8988T (cell line): Measurements from ENCODE around the gene MRPL37.

Source experiments
- DNase-seq: peaks from one replicate; pipeline ENCODE4 v3.0.0; 2011

MRPL37 gene

GRCh38 chr1:54241364-54241763, 41.4 kb downstream of the MRPL37 start:
- no peak for DNase-seq

- DNase-seq = no peak
These were observed 43.1 kb downstream of the MRPL37 start for GRCh38 chr1:54243022-54243421.

DNA sequence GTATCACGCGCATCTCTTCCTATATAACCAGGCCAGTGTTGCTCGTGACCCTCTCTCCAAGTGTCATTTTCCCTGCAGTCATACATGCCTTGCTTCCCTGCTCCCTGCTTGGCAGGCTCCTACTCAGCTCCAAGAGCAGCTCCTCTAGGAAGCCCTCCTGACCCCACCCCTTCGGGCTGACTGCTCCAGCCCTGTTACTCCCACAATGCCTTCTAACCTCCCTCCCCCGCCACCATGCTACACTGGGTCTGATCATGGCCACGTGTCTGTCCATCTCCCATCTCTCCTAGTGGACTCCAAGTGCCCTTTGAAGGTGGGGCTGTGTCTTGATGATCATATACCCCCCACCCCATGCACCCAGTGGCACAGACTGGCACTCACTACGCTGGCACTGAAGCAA, 44.7 kb downstream of the MRPL37 start:
- no peak for DNase-seq

GRCh38 chr1:54245501-54245900, 45.5 kb downstream of the MRPL37 start:
- DNase-seq = no peak

DNA sequence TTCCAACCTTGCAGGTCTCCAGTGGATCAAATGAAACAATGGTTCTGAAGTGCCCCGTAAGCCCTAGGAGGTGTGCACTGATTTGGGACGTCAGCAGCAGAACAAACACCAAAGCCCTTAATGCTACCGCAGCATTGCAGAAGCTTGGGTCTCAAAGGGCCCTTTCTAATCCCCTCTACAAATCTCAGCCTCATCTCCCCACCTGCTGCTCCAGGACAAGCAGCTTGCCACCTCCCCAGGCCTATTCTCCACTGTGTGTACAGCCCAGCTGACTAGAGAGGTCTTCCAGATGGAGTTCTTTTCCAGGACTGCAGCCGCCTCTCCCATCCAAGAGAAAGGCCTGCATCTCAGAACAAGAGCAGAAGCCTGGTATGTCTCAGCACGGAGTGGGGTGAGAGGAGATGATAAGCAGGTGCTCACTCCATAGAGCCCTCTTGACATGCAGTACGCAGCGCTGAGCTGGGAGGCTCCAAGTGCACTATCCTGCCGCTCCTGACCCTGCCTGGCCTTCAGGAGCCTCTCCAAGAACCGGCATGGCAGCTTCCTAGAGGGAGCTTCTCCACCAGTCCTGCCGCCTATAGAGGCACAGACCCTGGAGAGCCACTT, 46.3 kb downstream of the MRPL37 start:
- no peak for DNase-seq

DNA sequence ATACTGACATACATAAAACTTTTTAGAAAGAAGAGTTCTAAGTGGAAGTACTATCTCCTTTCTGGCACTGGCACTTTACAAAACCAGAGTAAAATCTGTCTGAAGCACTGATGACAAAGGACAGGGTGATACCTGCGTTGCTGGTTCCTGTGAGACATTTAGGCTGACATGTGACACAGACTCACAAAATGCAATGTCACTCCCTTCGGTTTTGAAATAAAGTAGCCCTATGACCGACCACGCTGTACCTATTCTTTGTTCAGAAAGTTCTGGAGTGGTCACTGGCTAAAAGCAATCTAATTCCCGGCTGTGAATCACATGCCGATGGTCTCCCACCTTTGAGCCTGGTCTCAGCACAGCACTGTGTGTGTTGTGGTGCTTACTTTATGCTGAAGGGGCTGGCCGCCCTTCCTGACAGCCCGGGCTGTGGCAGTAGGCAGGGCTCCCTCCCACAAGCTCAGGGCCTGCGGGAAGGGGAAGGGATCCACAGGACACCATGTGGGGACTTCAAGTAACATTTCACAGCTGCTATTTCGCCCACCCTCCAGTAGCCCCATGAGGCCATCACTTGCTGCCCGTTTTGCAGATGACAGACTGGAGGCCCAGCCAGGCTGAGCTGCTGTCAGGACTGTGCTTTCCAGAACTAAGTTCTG, 48.0 kb downstream of the MRPL37 start:
- DNase-seq = no peak

DNA sequence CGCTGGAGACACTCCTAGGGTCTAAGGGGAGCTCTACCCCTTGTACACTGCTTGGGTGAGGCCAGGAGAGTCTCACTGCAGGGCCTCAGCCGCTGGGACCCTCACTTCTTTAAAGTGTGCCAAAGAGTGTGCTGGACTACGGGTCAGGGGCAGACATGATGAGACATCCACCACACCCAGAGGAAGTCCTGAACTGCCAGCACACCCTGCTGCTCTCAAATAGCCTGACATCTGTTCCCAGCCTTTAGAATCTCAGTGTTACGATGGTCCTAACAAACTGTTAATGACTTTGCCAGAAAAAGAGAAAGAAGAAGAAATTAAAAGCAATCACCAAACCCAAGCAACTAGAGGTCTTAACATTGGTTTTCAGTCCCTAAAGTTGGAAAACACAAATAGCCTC, 49.0 kb downstream of the MRPL37 start:
- DNase-seq = no peak

GRCh38 chr1:54249819-54250435, 50.0 kb downstream of the MRPL37 start:
- peak; percentile 88 for DNase-seq

DNA sequence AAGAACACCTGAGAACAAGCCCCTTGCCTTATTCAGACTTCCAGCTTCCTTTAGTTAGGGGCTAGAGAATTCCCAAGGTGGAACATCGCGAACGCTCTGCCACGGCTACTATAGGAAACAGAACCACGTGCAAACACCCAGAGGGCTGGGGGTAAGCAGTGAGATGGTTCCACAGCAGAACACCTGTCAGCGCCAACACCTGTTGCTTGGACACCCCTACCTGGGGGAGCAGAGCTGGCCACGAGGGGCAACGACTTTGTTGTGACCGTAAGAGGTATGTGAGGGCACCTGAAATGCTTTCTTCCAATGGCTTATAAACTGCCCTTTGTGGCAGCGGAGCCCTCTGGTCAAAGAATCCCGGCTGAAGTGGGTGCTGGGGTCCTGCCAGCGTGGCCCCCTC, 50.7 kb downstream of the MRPL37 start:
- DNase-seq = no peak

DNA sequence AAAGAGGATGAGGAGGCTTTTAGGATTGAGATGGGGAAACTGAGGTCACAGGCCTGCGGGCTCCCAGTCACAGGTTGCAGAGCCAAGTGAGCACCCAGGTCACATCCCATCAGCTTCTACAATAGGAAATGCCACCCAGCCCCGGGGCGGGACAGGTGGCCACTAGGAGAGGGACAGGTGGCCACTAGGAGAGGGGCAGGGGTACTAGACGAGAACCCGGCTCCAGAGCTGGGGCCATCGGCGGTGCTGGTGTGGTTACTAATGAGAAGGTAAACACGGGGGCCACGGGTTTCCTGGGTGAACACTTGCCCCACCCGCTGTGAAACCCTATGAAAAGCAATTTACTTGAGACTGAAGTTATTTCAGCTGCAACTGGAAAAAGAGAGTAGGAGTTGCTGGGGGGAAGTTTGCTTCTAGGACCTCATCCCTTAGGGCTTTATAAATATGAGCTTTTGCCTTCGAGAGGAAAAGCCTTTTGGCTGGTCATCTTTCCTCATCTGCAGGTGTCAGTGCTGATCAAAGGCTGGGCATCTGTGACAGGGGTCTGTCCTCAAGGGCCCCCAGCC, 52.5 kb downstream of the MRPL37 start:
- no peak for DNase-seq

GRCh38 chr1:54253480-54253879, 53.5 kb downstream of the MRPL37 start:
- DNase-seq = peak; percentile 88

GRCh38 chr1:54254055-54254454, 54.1 kb downstream of the MRPL37 start:
- DNase-seq = no peak

DNA sequence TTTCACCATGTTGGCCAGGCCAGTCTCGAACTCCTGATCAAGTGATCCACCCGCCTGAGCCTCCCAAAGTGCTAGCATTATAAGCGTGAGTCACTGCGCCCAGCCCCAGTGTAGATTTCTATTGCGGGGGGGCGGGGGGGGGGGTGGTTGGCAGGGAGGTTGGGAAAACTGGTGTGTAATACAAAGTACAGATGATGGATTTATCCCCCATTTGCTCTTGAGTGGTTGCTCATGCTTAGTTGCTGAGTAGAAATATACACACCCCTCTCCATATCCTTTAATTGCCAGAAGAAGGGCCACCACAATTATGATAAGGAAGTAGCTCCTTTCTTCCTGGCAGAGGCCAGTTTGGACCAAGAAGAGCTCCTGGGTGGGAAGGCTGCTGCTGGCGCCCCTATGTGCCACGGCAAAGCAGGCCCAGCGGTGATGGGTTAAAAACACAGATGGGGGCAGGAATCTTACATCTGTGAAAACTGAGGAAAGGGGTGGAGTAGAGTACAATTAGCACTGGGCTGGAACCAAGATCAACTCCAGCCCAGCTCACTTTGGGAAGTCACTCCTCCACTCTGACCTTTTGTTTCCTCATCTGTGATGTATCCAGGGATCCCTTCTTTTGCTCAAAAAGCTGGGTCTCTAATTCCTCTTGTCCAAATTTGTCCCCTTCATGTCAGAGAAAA, 55.2 kb downstream of the MRPL37 start:
- no peak for DNase-seq

DNA sequence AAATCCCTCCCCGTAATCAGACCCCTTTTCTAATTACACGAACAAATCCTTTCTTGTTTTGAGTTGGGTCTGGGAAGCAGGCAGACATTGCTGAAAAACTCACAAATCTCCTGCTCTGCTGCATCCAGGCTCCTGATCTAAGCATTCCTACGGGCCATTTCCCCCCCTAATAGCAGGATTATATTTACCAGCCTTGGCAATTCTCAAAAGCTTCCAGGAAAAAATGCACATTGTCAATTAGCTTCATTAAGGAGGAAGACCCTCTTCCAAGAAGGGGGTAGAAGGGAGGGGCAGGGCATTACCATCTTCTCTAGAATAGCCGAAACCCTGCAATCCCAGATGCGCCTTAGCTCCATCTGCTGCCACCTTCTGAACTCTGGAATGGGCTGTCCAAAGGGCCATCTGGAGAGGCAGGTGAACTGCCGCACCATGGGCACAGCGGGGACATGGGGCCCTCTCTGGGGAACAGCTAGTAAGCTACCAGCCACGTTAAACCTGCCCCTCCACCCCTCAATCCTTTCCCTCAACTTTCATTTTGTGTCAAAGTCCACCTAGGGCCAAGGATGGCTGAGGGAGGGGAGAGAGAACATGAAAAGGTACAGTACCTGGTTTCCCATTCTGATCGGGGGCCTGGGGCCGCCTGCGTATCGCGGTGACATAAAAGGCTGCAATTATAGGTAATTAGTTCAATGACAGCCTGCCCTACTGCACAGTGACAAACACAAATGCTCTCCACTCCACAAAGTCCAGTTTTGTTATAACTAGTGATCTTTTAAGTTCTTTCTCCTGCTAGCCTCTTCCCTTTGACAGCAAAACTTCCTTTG, 56.8 kb downstream of the MRPL37 start:
- no peak for DNase-seq

GRCh38 chr1:54257346-54257620, 57.3 kb downstream of the MRPL37 start:
- no peak for DNase-seq

GRCh38 chr1:54257876-54258275, 57.9 kb downstream of the MRPL37 start:
- DNase-seq = no peak

DNA sequence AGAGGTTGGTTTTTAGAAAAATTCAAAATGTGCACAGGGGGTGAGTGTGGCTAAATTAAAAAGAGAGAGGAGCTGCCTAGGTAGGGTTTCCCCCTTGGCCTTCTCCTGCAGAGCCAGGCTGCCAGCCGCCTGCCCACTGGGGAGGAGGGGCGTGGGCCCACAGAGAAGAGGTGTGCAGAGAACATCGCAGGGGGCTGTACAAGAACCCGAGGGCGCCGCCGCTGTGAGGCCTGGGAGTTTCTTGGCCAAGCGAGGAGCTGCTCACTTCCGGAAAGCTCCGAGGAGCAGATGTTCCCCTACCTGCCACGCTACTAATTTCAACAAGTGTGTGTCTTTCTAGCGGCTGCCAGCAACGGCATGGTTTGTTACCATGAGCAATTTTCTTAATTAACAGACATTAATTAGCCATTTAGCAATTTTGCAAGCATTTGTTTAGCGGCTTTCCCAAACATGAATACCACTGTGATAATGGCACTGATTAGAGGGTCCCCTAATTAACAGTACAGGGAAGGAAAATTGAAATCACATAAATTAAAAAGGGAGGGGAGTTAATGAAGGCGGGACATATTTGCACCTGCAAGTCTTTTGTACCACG, 59.7 kb downstream of the MRPL37 start:
- no peak for DNase-seq

- DNase-seq = no peak
These were observed 60.8 kb downstream of the MRPL37 start for GRCh38 chr1:54260810-54261209.

- no peak for DNase-seq
These were observed 62.3 kb downstream of the MRPL37 start for GRCh38 chr1:54262244-54262643.

DNA sequence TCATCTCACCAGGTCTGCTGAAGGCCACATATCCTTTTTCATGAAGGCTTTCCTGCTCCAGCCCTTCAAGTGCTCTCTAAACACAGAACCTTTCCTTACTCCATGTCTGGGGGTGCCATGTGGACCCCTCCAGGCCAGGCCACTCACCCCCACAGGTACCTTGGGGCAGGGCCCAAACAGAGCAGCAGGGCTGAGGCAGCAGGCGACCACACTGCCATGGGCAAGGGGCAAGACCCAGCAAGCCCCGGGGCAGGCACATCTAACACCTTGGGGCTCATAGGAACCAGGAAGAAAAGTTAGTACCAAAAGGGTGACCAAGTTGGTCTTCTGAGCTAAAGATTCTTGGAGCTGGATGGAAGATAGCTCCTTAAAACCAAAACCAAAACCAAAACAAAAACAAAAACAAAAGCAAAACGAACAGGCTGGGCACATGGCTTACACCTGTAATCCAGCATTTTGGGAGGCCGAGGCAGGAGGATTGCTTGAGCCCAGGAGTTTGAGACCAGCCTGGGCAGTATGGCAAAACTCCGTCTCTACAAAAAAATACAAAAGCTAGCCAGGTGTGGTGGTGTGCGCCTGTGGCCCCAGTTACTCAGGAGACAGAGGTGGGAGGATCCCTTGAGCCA, 63.7 kb downstream of the MRPL37 start:
- DNase-seq = no peak

GRCh38 chr1:54265126-54265525, 65.2 kb downstream of the MRPL37 start:
- DNase-seq = no peak

GRCh38 chr1:54265659-54266058, 65.7 kb downstream of the MRPL37 start:
- DNase-seq = no peak
